GM12892 (cell line): Measurements from ENCODE around the gene MEIOC. TPM values are rescaled to one million over a fixed set of nuclear protein-coding genes. Genes with fewer than 3 reads are reported as not detected.
A peak's percentile ranks its signal among the peaks of the same experiment; 100 is the strongest.
"Not testable (repeated sequence)": the region's sequence is repeated elsewhere in the genome, so short reads cannot be mapped to it uniquely, and the experiment has no call there.

Experiments
- DNase-seq: peaks from one replicate; pipeline ENCODE4 v3.0.0; 2011; ENCODE audit not compliant: insufficient read length
- FAIRE-seq: peaks from 2 replicates; lab custom pipeline; 2011; peaks lifted over from hg19 to GRCh38; lab: Jason Lieb, UNC
- POLR2A ChIP-seq: IDR thresholded peaks from 2 replicates; pipeline ENCODE4 v1.6.1; 2011; ENCODE audit warnings: low read depth, low read length, control low read depth
- POLR2AphosphoS5 ChIP-seq: IDR thresholded peaks from 2 replicates; pipeline ENCODE4 v1.6.1; 2011; ENCODE audit warnings: low read depth, low read length, control low read depth
- TAF1 ChIP-seq: IDR thresholded peaks from 2 replicates; pipeline ENCODE4 v1.6.1; 2011; ENCODE audit warnings: low read depth, mild to moderate bottlenecking, control low read depth, low read length, borderline replicate concordance
- polyA plus RNA-seq: library from polyadenylated mRNA; unstranded; fragments of >200 nt; gene quantifications from one replicate; pipeline ENCODE4 v1.2.1, GENCODE V29; 2012; ENCODE audit warnings: missing spikeins, inconsistent platforms; ENCODE audit not compliant: missing spikeins

The MEIOC gene
- polyA plus RNA-seq, result 0.19 TPM

DNA sequence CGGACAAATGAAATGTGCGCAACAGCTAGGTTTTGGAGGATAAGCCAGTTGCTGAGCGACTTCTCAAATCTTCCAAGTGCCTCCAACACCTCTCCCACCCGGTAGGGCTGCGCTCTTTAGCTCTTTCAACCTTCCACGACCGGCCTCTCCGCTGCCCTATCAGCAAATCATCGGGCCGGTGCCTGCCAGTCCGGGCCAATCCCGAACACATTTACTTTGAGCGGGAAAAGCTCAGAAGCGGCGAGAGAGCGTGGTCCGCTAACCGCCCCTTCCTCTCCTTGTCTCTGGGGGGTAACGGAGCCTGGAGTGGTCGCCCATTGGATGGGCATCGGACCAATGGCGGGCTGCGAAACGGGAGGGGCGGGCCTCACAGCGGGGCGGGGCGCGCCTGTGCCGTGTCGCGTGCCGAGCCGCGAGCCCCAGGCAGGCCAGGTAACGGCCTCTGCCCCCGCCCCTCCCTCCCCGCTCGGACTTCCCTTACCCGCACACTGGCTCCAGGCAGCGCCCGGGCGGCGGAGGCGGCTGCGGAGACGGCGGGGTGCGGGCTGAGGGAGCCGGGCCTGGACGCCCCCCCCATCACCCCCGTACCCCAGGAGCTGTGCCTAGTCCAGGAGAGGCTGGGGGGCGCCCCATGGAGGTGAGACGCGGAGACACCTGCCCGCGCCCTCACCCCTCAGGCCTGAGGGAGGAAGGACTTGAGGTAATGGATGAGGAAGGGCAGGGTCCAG lies at the start of gene MEIOC:
Gene MEIOC, plus strand, starts transcription at position 486 of the 728 bp plus-strand sequence. Its CDS starts 146 bp downstream, at position 632.
- no peak for TF ChIP-seq TAF1
- no peak for TF ChIP-seq POLR2AphosphoS5
- no peak for TF ChIP-seq POLR2A
- peak; percentile 27 for DNase-seq
- FAIRE-seq, result no peak

DNA sequence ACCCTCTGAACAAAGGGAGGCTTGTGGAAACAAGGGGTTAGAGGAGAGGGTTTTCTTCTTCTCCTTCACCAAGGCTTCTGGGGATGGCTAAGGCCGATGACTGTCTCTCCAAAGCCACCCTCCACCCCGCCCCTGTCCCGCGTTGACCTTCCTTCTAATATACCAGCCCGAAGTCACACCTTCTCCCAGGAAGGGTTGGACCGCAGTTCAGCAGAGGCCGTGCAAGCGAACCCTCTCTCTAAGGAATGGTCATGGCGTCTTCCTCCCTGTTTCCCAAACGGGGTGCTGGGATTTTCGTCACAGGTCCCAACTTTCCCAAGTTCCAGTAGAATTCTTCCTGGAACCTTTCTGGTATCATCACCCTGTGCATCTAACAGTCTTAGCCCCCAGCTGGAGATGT lies 49.6 kb upstream of the MEIOC start:
- no peak for DNase-seq
- TF ChIP-seq POLR2AphosphoS5, result no peak
- TF ChIP-seq POLR2A, result no peak
- TF ChIP-seq TAF1, result no peak
- FAIRE-seq, result no peak

DNA sequence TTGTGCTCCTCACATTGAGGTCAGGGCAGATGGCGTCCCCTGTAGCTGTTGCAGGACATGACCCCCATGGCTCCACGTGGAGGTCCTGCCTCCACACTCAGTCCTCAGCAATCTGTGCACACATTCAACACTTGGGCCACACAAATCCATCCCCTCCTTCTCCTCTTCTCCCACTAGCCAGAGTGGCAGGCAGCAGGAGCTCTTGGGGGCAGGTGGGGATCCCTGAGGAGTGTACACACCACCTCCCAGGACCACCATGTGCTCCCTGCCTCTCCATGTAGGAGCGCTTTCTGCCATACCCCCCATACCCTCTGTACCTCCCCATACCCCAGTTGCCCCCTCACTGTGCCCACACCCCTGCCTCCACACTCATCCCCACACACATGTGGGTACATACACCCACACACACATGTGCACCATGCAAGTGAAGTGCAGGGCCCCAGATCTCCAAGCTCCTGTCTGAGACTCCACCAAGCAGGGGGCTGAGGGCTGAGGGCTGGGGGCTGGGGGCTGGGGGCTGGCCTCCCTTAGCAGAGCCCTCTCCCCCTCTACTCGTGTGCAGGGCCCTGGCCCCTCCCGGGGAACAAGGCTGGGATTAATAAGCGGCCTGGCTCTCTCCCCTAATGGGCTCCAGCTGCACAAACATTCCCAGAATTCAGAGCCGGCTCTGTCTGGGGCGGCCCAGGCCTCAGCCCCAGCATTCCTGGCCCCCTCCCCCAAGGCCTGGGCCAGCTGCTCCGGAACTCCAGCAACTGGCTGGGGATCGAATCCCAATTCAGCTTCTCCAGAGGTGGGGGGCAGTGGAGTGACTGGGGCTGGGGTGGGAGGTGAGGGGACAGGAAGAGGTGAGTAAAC lies 48.2 kb upstream of the MEIOC start:
- FAIRE-seq, result no peak
- no peak for DNase-seq

DNA sequence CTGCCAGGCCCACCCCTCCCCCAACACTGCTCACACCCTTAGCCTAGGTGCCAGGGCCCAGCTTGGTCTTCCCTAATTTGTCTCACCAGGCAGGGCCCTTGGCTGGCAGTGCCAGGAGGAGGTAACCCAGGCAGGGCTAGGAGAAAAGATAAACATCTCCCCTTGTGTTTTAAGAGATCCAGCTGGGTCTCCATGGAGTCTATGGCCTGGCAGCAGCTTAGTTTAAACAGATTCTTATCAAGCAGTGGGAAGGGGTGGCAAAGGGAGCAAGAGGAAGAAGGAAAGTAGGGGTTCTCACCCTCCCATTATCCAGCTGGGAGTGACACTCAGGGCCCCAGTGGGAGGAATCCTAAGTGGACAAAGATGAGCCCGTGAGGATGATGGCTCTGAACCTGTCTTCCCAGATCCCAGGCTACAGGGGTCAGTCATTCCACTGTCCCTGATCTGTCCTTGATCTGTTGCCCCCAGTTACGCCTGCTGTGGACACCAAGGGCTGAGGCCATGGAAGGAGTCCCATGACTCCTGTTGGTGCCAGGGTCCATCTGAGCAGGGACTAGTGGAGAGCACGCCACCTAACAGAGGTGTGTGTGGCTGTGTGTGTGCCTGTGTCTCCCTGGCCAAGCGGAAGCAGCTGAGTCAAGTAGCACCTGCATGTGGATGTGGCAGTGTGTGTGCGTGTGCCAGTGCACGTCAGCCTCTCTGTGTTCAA lies 47.4 kb upstream of the MEIOC start:
- TF ChIP-seq POLR2A (no peak), TAF1 (no peak), POLR2AphosphoS5 (no peak)
- no peak for DNase-seq
- no peak for FAIRE-seq

More for the DNA sequence above, 48.2 kb upstream of the MEIOC start:
- TF ChIP-seq POLR2AphosphoS5 (no peak), POLR2A (no peak), TAF1 (no peak)

DNA sequence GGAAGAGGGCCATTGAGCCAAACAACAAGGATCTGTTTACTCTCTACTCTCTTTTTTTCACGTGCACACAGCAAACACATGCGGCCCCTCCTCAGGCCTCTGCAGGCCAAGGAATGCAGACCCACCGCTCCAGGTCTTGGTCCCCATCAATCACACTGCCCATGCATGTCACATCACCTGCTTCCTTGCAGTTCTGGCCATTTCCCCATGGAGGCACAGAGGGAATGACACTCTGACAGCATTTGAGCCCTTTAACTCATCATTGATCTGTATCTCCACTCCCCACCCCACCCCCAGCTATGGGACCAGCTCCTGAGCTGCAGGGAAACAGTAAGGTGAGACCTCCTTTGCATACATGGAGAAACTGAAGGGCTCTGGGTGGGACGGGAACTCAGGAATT lies 45.9 kb upstream of the MEIOC start:
- TF ChIP-seq TAF1 (no peak), POLR2AphosphoS5 (no peak), POLR2A (no peak)
- DNase-seq (no peak), FAIRE-seq (no peak)

DNA sequence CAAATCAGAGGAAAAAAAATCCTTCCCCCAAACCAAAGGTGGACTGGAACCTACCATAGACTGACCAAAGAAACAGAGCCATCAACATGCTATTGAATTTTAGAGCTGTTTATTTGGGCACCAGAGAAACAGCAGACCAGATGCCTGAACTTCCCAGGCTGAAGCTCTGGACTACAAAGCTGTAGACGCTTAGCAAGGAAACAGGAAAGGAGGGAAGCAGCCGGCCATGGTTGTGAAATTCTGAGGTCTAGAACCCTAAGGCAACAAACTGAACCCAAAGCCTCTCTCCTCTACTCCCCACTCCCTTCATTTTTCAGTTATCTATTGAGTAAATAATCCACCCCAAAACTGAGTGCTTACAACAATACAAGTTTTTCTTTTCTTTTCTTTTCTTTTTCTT lies 45.4 kb upstream of the MEIOC start:
- DNase-seq, result no peak
- TF ChIP-seq TAF1, result no peak
- no peak for TF ChIP-seq POLR2A
- no peak for TF ChIP-seq POLR2AphosphoS5
- FAIRE-seq, result no peak

DNA sequence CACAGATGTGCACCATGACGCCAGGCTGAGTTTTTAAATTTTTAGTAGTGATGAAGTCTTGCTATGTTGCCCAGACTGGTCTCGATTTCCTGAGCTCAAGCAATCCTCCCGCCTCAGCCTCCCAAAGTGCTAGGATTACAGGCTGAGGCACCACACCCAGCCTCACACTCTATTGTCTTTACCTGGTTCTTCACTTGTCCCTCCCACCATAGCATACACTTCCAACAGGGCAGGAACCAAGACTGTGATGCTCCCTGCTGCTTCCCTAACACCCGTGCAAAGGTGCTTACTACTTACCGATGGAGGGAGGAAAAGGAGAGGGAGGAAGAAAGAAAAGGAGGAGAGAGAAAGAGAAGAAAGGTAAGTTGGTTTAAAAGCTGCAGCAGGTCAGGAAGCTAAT lies 41.4 kb upstream of the MEIOC start:
- DNase-seq (no peak), FAIRE-seq (no peak)
- TF ChIP-seq POLR2A, result no peak
- TF ChIP-seq POLR2AphosphoS5, result no peak
- TF ChIP-seq TAF1, result no peak

DNA sequence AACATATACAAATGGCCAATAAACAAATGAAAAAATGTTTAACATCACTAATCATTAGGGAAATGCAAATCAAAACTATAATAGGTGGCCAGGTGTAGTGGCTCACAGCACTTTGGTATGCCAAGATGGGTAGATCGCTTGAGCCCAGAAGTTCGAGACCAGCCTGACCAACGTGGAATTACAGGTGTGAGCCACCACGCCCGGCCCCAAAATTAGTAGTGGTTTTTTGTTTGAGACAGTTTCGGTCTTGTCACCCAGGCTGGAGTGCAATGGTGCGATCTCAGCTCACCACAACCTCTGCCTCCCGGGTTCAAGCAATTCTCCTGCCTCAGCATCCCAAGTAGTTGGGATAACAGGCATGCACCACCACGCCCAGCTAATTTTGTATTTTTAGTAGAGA lies 37.6 kb upstream of the MEIOC start:
- not testable (repeated sequence) for DNase-seq, FAIRE-seq

DNA sequence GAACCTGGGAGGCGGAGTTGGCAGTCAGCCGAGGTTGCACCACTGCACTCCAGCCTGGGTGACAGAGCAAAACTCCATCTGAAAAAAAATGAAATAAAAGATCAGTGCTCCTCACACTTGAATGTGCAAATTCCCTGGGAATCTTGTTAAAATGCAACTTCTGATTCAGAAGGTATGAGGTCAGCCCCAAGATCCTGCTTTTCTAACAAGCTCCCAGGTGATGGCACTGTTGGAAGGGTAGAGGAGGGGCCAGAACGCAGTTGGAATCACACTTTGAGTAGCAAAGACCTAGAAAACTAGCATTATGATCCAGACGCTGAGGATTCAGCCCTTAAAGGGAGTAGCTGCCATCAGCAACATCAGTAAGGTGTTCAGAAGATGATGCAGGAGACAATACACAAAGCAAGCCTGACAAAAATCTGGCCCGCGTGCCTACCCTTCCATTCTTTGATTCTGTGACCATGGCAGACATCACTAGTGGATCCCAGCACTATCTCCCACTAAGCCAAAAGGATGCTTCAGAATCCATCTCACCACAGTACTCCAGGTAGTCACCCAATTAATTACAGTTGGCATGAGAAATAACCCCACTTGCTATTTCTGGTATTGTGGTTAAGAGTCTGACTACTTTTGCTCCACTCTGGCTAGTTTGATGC lies 33.1 kb upstream of the MEIOC start:
- no peak for FAIRE-seq
- TF ChIP-seq POLR2AphosphoS5, result no peak
- TF ChIP-seq POLR2A, result no peak
- TF ChIP-seq TAF1, result no peak
- DNase-seq, result no peak

DNA sequence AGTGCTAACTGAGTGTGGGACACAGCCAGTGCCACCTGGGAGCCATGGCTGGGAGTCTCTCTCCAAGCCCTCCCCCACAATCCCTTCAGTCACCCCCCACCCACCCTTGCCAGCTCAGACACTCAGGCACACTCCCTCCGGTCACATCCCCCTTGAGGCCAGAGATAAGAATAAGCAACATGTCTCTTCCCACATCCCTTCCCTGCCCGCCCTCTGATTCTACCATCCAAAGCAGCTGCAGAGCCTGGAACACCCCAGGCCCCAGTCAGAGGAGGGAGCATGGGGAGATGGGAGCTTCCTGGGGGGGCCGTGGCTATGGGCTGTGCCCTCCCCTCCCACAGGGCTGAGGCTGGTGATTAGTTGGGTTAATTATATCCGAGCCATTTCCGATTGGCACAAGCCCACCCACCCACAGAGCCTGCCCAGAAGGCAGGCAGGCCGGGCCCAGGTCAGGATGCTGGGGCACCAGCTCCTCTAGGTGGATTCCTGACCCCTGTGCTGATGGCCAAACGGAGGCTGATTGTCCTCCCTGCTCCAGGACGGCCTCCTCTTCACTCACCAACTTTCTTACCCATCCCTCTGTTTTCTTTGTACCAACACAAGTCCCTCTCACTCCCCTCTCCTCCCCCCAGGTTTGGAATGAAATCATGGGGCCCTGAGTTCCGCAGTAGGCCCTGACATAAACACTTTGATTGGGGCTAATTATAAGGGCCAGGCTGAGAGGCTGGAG lies 28.6 kb upstream of the MEIOC start:
- FAIRE-seq (no peak), DNase-seq (no peak)
- TF ChIP-seq TAF1 (no peak), POLR2A (no peak), POLR2AphosphoS5 (no peak)
